HG02763 (cell line): Measurements from ENCODE around the gene SNORC.
"Not testable (repeated sequence)": the region's sequence is repeated elsewhere in the genome, so short reads cannot be mapped to it uniquely, and the experiment has no call there.

Experiments used
- ATAC-seq: cut with Tn5 transposase; IDR thresholded peaks from one replicate; pipeline ENCODE4 v1.9.1; 2021; ENCODE audit warnings: mild to moderate bottlenecking, moderate library complexity; ENCODE audit not compliant: unreplicated experiment

The SNORC gene

GRCh38 chr2:232870018-232870765 is at the start of gene SNORC:
TSS of gene SNORC (plus strand) at chr2:232870264. CDS start at chr2:232870342, 78 bp downstream.
- ATAC-seq = no peak

- ATAC-seq = no peak
Measured at GRCh38 chr2:232829988-232830387, 40.1 kb upstream of the SNORC start.

- ATAC-seq = no peak
Measured at GRCh38 chr2:232831496-232831895, 38.6 kb upstream of the SNORC start.

GRCh38 chr2:232833830-232834229 is 36.2 kb upstream of the SNORC start:
- ATAC-seq = no peak

GRCh38 chr2:232835687-232836208 is 34.3 kb upstream of the SNORC start:
- ATAC-seq = no peak

GRCh38 chr2:232836934-232837333 is 33.1 kb upstream of the SNORC start:
- no peak for ATAC-seq

GRCh38 chr2:232838406-232838874 is 31.6 kb upstream of the SNORC start:
- peak; percentile 66 for ATAC-seq

- no peak for ATAC-seq
Measured at GRCh38 chr2:232839411-232840079, 30.5 kb upstream of the SNORC start.

- ATAC-seq = no peak
Measured at GRCh38 chr2:232842689-232843088, 27.4 kb upstream of the SNORC start.

GRCh38 chr2:232843834-232844233 is 26.2 kb upstream of the SNORC start:
- no peak for ATAC-seq

- ATAC-seq = no peak
Measured at GRCh38 chr2:232846055-232846454, 24.0 kb upstream of the SNORC start.

GRCh38 chr2:232850039-232850438 is 20.0 kb upstream of the SNORC start:
- ATAC-seq = no peak

- not testable (repeated sequence) for ATAC-seq
Measured at GRCh38 chr2:232852081-232852480, 18.0 kb upstream of the SNORC start.

- no peak for ATAC-seq
Measured at GRCh38 chr2:232852676-232853075, 17.4 kb upstream of the SNORC start.

GRCh38 chr2:232854082-232854481 is 16.0 kb upstream of the SNORC start:
- no peak for ATAC-seq

GRCh38 chr2:232857158-232857563 is 12.9 kb upstream of the SNORC start:
- no peak for ATAC-seq

GRCh38 chr2:232859385-232859916 is 10.6 kb upstream of the SNORC start:
- no peak for ATAC-seq

- no peak for ATAC-seq
Measured at GRCh38 chr2:232860593-232861241, 9.3 kb upstream of the SNORC start.

GRCh38 chr2:232861353-232861752 is 8.7 kb upstream of the SNORC start:
- no peak for ATAC-seq

GRCh38 chr2:232863996-232864395 is 6.1 kb upstream of the SNORC start:
- no peak for ATAC-seq

GRCh38 chr2:232865165-232865564 is 4.9 kb upstream of the SNORC start:
- no peak for ATAC-seq
